NCI-H1694 (cell line): Measurements from ENCODE around the gene SLCO1C1.
"Not testable (repeated sequence)": the region's sequence is repeated elsewhere in the genome, so short reads cannot be mapped to it uniquely, and the experiment has no call there.

Experiments used
- DNase-seq: peaks from one replicate; lab custom pipeline; 2025; lab: John Stamatoyannopoulos, UW

SLCO1C1 gene

GRCh38 chr12:20695232-20695631 lies at the start of gene SLCO1C1:
Gene SLCO1C1, plus strand, starts transcription at chr12:20695332. Its CDS starts 4,245 bp downstream, at chr12:20699577.
- no peak for DNase-seq

- peak; percentile 37 for DNase-seq
Observed at GRCh38 chr12:20646239-20646827, 48.8 kb upstream of the SLCO1C1 start.

- DNase-seq: no peak
Observed at GRCh38 chr12:20653871-20654270, 41.3 kb upstream of the SLCO1C1 start.

GRCh38 chr12:20656600-20656999 lies 38.5 kb upstream of the SLCO1C1 start:
- DNase-seq: no peak

- DNase-seq: no peak
Observed at GRCh38 chr12:20657496-20657895, 37.6 kb upstream of the SLCO1C1 start.

GRCh38 chr12:20681334-20681733 lies 13.8 kb upstream of the SLCO1C1 start:
- no peak for DNase-seq

GRCh38 chr12:20696181-20696905 lies 1.2 kb downstream of the SLCO1C1 start:
- DNase-seq: no peak

- DNase-seq: no peak
Observed at GRCh38 chr12:20701106-20701505, 6.0 kb downstream of the SLCO1C1 start.

GRCh38 chr12:20704860-20705259 lies 9.7 kb downstream of the SLCO1C1 start:
- no peak for DNase-seq

GRCh38 chr12:20711846-20712245 lies 16.7 kb downstream of the SLCO1C1 start:
- DNase-seq: no peak

GRCh38 chr12:20716037-20716436 lies 20.9 kb downstream of the SLCO1C1 start:
- no peak for DNase-seq

GRCh38 chr12:20716985-20717384 lies 21.9 kb downstream of the SLCO1C1 start:
- no peak for DNase-seq

- DNase-seq: no peak
Observed at GRCh38 chr12:20718294-20718693, 23.2 kb downstream of the SLCO1C1 start.

GRCh38 chr12:20722142-20722541 lies 27.0 kb downstream of the SLCO1C1 start:
- DNase-seq: no peak

- DNase-seq: no peak
Observed at GRCh38 chr12:20731274-20731673, 36.1 kb downstream of the SLCO1C1 start.

GRCh38 chr12:20740972-20741371 lies 45.8 kb downstream of the SLCO1C1 start:
- no peak for DNase-seq

- no peak for DNase-seq
Observed at GRCh38 chr12:20748198-20748597, 53.1 kb downstream of the SLCO1C1 start.

- DNase-seq: no peak
Observed at GRCh38 chr12:20751046-20751445, 55.9 kb downstream of the SLCO1C1 start.

- DNase-seq: no peak
Observed at GRCh38 chr12:20777420-20777819, 82.3 kb downstream of the SLCO1C1 start.

- no peak for DNase-seq
Observed at GRCh38 chr12:20778969-20779368, 83.8 kb downstream of the SLCO1C1 start.

- not testable (repeated sequence) for DNase-seq
Observed at GRCh38 chr12:20779971-20780370, 84.8 kb downstream of the SLCO1C1 start.

GRCh38 chr12:20783796-20784357 lies 88.7 kb downstream of the SLCO1C1 start:
- DNase-seq: not testable (repeated sequence)

- no peak for DNase-seq
Observed at GRCh38 chr12:20792971-20793370, 97.8 kb downstream of the SLCO1C1 start.
